NCI-H2196 (cell line): ENCODE measurements around the gene PLCD1.

ENCODE experiments used
- DNase-seq: peaks from one replicate; lab custom pipeline; 2025; ENCODE audit not compliant: unreplicated experiment; lab: John Stamatoyannopoulos, UW

Gene PLCD1

DNA sequence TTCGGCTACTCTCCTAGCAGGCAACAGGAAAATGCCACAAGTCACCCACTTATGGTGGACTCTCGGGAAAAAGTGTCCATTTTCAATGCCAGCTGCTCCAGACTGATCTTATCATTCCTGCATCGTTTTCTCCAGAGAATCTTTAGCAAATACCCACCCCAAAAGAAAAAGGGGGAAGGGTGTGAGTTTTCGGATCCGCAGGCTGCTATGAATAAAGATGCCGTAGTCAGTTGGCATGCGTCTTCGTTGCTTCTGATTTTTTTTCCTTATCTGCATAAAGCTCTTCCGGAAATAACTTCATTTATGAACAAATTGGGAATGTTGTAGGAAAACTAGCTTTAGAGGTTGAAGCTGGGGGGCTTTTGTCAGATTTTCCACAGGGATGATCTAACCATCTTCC is 61.2 kb downstream of the PLCD1 start:
- DNase-seq, result no peak

DNA sequence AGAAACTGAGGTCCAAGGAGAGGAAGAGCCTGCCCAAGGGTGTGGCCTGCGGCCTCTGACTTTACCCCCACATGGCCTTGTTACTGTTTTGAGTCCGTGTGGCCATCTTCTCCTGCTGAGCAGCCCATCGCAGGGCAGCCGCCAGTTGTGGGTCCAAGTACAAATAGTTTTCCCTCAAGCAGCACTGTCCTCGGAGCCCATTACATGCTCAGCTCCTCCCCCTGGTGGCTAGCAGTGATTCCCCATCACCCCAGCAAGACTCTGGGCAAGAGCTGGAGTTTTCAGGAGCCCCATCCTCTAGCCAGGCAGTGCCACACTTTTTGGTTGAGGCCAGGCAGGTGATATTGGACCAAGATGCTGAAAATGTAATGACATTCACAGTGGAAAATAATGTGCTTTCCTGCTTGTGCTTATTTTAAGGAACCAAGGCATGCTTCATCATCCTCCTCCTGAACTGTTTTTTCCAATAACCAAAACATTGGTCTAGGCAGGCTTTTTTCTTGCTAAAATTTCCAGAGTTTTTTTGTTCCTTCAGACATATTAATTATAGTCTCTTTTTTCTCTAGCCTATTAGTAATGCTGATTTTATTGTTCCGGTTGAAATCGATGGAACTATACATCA is 62.1 kb downstream of the PLCD1 start:
- DNase-seq, result peak; percentile 9

DNA sequence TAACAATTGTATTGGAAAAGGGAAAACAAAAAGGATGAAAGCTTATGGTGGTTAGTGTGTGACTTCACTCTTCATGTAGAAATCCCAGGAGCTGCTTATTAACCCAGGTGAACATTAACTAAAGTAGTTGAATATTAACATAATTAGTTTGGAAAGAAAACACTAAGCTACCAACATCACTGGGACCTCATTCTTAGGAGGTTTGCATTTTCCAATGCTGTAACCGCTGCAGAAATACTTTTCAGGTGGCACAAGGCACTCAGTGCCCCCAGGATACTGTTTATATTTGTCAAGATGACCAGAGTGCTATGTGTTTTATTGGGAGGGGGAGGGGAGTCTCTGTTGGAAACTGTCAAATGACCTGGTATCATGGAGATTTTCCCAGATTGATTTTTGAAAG is 64.7 kb downstream of the PLCD1 start:
- no peak for DNase-seq

DNA sequence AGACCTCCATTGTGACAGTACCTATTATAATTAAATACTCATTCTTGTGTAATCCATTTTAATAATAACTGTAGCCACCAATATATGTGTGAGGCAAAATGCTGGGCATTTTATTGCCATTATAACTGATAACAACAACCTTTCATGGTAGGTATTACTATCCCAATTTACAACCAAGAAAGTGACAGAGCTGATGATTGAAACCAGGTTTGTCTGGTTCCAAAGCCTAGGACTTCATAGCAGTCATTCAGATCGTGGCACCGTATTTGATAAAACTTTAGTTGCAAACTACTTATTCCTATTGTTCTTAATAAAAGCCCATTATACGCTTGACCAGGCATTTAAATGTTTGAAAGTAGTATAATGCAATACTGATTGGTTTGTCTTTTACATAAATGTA is 65.3 kb downstream of the PLCD1 start:
- no peak for DNase-seq

DNA sequence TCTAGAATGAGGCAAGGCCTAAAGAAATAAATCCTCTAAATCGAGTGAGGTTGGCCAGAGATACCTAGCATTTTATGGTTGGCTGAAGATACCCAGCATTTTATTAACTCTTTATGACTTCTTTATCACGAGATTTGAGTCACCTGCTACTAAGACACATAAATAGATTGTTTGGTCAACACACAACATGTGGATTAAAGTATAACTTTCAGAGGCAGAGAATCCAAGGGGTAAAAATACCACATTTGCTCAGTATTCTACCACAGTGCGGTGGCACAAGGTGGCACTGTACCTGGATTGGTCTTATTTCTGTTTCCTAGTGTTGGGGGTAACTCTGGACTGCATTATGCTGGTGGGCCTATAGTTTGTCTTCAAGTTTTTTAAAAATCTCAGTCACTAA is 65.8 kb downstream of the PLCD1 start:
- no peak for DNase-seq

DNA sequence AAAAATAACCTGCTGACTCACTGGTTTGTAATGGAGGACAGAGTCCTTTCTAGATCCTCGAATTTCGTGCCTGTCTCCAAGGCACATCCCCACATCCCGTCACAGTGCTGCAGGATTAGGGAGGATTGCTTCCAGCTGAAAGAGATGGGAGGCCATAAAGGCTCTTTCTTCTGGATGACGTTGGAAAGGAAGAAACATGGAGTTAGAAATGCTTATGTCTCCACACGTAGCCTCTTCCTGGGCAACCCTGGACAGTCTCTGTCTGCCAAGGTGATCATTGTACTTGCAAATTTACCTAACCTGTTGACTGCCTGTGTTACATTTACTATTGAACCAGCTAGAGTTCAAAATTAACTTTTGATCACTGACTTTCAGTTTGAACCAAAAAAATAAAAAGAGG is 66.4 kb downstream of the PLCD1 start:
- DNase-seq, result no peak

DNA sequence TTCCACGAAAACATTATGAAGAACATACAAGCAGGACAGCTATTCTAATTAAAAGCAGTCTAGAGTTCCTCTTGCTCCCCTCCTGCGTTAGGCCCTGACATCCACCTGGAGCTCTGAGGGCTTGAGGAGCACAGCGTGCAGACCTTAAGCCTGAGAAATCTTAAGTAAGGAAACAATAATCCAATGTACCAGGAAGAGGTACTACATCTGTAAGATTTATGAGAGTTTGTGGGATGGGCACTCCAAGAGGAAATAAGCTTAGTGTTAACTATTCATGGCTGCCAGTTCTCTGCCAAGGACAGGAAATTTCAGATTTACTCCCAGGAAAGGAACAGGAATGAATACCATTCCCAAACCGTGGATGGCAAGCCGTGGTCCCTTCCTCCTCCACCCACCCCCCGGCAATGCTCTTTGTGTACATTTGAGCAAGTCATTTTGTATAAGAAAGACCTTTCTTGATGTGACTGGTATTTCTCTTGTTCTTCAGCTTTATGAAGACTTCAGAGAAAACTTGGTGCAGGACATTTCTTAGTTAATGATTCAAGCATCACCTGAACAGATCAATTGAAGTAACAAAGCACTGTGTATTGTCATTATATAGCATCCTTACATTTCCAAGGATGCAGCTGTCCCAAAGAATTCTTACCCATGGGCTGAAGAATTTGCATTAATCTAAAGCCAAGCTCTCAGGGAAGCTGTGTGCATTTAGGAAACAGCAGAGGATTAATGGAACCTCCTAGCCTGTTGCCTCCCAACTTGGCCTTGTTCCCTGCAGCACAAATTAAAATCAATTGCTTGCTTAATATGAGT is 67.6 kb downstream of the PLCD1 start:
- DNase-seq, result no peak

DNA sequence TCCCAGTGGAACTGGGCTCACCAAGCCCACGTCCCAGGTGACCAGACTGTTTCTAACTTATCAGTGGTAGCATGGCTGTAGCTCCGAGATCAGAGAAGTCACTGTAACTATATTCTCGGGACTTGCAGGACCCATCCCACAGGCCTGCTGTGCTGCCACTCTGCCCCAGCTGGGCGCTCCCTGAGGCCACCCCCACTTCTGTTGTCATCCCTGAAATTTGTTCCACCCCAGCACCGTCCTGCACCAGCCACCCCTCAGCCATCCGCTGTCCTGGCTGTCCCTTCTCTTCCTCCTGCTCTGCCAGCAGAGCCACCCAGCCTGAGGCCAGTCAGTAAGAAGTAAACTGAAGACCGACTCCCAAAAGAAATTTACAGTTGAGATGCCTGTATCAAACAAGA is 71.9 kb downstream of the PLCD1 start:
- no peak for DNase-seq
